HG02840 (cell line): Measurements from ENCODE around the gene GH2.
A peak's percentile ranks its signal among the peaks of the same experiment; 100 is the strongest.
"Not testable (repeated sequence)": the region's sequence is repeated elsewhere in the genome, so short reads cannot be mapped to it uniquely, and the experiment has no call there.

Experiments
- ATAC-seq: cut with Tn5 transposase; IDR thresholded peaks from one replicate; pipeline ENCODE4 v1.9.1; 2021; ENCODE audit warnings: mild to moderate bottlenecking, moderate library complexity, moderate number of reproducible peaks; ENCODE audit not compliant: unreplicated experiment, low FRiP score

The GH2 gene

DNA sequence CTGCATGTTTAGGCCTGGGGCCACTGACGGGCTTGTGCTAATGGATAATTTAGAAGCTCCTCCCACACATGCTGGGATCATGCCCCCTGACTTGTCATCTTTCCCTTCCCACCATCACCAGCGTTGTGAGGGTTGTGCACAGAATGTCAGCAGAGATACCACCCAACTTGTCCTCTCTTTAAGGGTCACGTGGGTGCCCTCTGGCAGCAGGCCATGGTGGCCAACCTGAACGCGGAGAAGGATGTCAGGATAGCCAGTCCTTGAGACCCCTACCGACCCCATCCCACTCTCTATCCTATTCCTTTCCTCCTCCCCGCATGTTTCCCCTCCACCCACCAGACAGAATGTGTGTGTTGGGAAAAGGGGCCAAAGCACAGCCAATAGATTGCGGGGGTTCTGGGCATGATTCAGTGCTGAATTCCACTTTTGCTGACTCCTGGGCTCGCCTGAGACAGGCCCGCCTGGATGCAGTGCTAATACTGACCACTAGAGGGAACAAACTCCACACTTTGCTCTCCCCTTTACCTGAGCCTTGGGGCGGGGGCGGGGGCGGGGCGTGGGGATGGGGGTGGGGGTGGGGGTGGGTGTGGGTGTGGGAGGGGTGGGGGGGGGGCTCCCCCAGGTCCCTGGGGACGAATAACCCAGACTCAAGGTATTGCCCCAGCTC lies at the start of gene GH2:
Gene GH2 (minus strand): TSS at position 10 of the 667 bp plus-strand sequence. CDS start 143 bp downstream, outside the sequence.
- no peak for ATAC-seq

DNA sequence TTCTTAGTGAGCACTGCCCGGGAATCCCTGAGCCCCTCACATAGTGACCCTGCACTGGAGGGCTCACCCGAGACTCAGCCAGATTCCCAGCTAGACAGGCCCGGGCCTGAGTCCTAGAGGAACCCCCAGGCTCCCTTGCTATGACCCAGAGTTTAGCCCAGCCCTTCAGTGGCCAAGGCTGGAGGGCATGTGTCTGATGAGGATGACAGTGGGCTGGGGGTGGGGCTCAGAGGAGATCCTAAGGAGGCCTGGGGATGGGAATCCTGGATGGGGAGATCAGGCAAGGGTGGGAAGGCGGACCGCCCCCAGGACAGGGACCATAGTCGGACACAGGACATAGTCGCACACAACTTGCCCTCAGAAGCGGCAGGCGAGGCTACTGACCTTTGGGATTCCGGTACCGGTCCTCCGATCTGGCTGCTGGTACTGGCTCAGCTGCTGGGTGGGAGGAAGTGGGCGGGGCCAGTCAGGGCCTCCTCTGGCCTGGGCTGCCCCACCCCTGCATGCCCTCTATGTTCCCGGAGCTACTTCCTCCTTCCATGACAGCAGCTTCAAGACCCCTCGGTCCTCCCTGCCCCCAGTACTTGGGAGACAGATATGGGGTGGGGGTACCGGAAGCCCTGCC lies 49.3 kb upstream of the GH2 start:
- peak; percentile 38 for ATAC-seq

DNA sequence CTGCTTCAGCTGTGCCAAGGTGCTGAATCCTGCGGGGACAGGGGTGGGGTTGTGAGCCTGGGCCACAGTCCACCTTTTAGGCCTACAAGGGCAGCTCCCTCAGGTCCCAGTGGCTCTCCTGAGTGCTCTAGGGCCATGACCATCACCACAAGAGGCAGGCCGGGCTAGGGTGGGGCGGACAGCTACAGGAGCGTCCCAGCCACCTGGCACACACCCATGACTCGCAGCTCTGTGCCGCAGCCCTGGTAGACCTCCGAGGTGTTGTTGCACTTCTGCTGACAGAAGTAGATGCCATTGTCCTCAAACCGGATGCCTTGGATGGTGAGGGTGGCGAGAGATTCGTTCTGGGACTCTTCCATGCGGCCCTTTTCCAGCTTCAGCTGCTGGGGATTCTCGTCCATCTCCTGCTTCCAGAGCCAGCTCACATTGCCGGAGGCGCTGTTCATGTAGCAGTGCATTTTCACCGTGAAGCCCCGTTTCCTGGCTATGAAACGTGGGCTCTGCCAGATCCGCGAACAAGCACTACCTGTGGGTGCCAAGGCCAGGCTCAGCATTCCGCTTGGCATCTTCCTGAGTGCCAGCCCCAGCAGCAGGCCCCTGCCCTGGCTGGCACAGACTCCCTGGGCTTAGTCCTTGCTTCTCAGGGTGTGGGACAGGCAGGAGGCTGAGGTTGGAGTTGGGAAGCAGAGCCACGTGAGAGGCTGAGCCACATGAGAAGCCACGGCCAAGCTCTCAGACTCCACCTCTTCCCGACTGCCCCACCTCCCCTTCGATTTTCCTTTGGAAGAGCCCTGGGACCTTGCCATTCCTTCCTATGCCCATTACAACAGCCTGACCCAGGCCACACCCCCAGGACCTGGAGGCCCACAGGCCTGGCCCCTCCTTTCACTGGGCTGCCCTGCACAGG lies 48.4 kb upstream of the GH2 start:
- ATAC-seq = no peak

DNA sequence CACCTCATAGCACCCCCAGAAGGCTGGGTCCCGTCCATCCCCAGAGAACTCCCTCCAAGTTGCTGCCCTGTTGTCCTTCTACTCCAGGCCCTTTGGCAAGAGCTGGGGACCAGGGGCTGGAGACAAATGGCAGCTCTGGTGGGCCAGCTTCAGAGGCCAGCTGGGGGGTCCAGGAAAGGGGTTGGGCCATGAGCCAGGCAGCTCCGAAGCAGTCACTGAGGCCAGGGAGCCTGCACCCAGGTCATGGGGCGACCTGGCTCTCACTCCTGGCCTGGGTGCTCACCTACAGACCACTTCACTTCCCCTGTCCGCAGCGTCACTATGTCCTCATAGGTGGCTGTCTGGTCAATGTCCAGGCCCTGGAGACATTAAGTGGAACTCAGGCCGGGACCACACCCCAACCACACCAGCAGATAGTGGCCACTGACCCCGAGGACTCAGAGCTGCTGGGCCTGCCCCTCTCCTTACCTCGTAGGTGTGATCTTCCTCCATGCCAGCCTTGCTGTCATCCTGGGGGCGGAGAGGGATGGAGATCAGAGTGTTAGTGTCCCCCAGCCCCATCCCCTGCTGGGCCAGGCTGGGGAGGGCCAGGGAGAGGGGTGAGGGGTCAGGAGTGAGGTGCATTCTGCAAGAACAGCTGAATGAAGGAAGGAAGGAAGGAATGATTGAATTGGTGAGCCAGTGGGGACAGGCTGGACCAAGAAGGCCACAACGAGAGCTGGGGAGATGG lies 47.4 kb upstream of the GH2 start:
- no peak for ATAC-seq

DNA sequence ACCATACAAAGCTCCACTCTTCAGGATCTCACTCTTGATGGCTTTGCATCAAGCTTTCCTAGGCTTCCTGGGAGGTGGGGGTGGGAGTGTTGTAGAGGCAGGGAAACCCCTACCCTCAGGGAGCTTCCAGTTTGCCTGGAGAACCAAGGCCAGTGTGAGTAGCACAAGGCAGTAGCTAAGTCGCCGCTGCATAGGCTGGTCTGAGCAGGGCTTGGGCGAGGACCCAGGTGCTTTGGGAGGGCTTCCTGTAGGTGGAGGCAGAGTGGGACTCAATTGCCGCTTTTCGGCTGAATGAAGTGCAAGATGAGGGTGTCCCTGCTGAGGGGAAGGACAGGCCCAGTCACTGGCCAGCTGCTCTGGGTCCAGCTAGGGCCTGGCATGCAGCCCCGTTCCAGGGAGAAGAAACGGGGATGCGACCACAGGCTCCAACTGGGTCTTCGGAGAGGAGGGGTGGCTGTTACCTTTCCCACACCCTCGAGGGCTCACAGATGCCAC lies 46.5 kb upstream of the GH2 start:
- no peak for ATAC-seq

DNA sequence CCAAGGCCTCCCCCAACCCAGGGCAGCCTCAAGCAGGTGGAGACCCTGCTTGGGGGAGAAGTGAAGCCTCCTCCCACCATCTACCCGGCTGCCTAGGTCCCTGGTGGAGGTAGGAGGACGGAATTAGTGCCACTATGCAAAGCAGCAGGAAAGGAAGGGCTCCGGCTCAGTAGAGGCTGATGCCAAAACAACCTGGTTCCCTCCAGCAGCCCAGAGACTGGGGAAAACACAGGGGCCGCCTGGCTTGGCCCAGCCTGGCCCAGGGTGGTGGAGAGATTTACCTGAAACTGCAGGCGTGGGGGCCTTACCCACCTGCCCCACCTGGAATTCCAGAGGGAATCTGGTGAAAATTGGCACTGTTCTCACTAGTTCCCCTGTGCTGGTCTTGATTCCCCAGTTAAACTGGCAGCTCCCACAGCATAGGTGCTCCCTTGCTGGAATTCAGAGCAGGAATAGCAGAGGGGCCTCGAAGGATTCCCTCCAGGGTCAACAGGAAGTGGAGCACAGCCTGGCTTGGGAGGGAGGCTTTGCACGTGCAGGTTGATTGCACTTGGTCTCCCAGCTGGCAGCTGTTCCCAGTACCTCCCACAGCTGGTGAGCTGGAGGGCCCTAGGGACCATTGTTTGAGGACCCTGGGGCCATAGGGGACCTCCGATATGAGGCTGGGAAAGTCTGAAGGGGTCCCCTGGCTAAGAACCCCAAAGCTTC lies 45.9 kb upstream of the GH2 start:
- ATAC-seq = no peak

DNA sequence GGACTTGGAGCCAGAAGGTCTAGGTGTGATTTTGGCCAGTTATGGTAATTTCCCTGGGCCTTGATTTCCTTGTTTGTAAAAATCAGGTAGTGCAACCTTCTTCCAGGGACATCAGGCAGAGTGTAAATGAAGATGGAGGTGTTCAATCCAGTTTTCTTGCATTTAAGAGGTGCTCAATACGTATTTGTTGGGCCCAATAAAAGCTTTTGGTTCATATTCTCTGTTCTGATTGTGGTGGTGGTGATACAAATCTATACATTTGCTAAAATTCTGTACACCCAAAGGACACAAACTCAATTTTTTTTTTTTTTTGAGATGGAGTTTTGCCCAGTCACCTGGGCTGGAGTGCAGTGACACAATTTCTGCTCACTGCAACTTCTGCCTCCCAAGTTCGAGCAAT lies 44.4 kb upstream of the GH2 start:
- ATAC-seq = no peak

DNA sequence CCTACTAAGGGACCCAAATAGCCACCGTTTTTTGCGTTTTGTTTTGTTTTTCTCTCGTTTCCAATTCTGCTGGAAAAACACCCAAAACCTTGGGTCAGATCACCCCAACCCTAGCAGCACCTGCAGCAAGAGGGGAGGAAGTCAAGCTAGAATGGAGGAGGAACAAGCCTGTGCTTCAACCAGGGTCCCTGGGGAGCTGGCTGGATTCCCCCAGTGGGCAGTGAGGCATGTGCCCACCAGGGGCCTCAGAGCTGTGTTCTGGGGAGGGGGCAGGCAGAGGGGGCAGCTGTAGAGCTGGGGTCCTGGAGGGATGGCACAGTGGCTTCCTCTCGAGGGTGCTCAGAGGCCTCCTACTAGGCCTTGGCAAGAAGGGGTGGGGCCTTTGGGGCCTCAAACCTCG lies 43.9 kb upstream of the GH2 start:
- no peak for ATAC-seq

DNA sequence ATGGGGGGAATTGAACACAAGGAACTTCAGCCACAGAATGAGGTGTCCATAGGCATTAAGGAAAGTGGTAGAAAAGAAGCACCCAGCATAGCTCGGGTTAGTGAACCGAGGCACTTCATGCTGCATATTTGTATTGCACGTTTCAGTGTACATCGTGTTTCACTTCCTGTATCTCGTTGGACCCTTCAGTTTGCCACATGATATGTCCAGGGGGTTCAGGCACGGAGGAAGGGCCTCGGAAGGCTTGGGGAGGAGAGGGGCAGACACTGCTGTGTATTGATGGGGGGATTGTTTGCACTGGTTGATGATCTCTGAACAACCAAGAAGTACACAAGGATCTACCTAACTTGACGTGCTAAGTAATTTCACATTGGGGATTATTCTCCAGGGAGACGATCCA lies 40.7 kb upstream of the GH2 start:
- ATAC-seq = not testable (repeated sequence)

DNA sequence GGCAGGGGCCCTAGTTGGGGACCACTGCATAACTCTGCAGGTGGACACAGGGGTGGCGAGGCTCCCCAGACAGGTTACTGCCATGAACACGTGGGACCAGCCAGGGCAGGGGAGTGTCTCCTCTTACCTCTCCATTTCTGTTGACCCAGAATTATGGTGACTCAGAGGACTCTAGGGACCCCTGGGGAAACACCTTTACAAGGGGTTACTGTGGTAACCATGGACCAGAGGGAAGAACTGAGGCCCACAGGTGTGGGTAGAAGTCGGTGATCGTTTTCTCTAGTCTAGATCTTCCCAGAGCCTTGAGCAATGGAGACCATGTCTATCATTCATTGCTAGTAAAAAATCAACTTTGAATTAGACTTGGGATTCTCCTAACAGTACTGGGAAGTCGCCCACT lies 39.0 kb upstream of the GH2 start:
- ATAC-seq = not testable (repeated sequence)

DNA sequence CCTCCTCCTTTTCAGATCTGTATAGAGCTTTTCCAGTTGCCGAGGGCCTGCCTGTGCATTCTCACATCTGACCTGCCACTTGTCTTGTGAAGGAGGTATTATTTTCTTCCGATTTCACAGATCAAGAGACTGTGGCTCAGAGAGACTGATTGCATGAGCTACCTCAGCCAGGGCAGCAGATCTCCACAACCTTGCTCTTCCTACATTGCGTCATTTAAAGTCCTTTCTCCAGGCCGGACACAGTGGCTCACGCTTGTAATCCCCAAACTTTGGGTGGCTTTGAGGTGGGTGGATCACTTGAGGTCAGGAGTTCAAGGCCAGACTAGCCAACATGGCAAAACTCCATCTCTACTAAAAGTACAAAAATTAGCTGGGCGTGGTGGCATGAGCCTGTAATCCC lies 38.3 kb upstream of the GH2 start:
- ATAC-seq = not testable (repeated sequence)

DNA sequence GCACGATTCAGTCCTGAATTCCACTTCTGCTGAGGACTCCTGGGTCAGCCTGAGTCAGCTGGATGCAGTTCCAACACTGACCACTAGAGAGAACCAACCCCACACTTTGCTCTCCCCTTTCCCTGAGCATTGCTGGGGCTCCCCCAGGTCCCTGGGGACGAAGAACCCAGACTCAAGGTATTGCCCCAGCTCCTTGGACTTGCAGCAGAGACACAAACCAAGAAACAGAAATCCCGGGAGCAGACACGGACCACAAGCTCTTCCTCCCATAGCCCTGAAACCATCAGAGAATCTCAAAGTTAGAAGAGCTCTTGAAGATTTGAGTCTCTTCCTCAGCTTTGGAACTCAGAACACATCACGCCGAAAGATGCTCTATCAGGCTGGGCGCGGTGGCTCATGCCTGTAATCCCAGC lies 37.6 kb upstream of the GH2 start:
- peak; percentile 50 for ATAC-seq

DNA sequence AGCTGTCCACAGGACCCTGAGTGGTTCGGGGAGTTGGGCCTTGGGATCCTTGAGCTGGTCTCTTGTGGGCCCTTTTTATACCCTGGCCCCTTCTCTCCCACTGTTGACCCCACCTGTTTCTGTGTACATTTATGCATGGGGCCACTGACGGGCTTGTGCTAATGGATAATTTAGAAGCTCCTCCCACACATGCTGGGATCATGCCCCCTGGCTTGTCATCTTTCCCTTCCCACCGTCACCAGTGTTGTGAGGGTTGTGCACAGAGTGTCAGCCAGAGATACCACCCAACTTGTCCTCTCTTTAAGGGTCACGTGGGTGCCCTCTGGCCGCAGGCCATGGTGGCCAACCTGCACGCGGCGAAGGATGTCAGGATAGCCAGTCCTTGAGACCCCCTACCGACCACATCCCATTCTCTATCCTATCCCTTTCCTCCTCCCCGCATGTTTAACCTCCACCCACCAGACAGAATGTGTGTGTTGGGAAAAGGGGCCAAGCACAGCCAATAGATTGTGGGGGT lies 37.1 kb upstream of the GH2 start, which contains the start of gene GH1:
Gene GH1 (minus strand): TSS at position 51 of the 517 bp plus-strand sequence. CDS start 63 bp downstream, outside the sequence.
- ATAC-seq = not testable (repeated sequence)

DNA sequence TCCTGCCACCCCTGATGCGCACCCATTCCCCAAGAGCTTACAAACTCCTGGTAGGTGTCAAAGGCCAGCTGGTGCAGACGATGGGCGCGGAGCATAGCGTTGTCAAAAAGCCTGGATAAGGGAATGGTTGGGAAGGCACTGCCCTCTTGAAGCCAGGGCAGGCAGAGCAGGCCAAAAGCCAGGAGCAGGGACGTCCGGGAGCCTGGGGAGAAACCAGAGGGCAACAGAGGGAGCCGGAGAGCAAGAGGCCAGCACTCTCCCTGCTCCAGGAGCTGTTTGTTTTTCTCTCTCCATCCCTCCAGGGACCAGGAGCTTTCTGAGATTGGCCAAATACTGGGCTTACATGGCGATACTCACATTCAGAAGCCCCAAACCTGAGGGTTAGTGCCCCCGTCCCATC lies 36.6 kb upstream of the GH2 start:
- no peak for ATAC-seq

DNA sequence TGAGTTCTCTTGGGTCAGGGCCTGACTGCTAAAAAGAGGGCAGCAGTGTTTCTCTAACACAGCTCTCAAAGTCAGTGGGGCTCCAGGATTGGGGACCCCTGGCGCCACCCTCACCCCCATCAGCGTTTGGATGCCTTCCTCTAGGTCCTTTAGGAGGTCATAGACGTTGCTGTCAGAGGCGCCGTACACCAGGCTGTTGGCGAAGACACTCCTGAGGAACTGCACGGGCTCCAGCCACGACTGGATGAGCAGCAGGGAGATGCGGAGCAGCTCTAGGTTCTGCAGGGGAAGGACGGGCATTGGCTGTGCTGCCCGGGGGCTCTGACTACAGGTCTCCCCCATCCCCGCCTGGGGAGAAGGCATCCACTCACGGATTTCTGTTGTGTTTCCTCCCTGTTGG lies 35.9 kb upstream of the GH2 start:
- no peak for ATAC-seq

DNA sequence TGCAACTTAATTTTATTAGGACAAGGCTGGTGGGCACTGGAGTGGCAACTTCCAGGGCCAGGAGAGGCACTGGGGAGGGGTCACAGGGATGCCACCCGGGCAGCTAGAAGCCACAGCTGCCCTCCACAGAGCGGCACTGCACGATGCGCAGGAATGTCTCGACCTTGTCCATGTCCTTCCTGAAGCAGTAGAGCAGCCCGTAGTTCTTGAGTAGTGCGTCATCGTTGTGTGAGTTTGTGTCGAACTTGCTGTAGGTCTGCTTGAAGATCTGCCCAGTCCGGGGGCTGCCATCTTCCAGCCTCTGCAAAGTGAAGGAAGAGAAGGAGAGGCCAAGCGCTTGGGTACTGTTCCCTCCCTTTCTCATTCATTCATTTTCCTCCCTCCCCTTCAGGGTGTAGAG lies 35.5 kb upstream of the GH2 start:
- ATAC-seq = not testable (repeated sequence)

DNA sequence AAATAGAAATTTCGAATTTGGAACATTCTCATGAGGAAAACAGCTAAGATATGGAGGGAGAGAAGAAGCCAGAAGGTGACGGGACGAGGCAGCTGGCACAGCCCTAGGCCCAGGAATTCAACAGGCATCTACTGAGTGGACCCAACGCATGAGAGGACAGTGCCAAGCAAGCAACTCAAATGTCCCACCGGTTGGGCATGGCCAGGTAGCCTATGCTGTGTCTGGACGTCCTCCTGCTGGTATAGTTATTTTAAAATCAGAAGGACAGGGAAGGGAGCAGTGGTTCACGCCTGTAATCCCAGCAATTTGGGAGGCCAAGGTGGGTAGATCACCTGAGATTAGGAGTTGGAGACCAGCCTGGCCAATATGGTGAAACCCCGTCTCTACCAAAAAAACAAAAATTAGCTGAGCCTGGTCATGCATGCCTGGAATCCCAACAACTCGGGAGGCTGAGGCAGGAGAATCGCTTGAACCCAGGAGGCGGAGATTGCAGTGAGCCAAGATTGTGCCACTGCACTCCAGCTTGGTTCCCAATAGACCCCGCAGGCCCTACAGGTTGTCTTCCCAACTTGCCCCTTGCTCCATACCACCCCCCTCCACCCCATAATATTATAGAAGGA lies 34.9 kb upstream of the GH2 start:
- no peak for ATAC-seq

DNA sequence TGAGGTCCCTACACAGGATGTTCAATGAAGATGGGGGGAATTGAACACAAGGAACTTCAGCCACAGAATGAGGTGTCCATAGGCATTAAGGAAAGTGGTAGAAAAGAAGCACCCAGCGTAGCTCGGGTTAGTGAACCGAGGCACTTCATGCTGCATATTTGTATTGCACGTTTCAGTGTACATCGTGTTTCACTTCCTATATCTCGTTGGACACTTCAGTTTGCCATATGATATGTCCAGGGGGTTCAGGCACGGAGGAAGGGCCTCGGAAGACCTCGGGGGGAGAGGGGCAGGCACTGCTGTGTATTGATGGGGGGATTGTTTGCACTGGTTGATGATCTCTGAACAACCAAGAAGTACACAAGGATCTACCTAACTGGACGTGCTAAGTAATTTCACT lies 34.0 kb upstream of the GH2 start:
- not testable (repeated sequence) for ATAC-seq

DNA sequence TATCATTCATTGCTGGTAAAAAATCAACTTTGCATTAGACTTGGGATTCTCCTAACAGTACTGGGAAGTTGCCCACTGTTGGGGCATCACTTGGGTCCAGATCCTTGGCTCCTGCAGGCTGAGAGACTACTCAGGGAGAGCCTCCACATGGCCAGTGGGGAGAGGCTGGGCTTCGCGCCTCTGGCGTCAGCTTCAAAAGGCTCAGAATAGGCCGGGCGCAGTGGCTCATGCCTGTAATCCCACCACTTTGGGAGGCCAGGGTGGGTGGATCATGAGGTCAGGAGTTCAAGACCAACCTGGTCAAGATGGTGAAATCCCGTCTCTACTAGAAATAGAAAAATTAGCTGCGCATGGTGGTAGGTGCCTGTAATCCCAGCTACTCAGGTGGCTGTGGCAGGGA lies 32.7 kb upstream of the GH2 start:
- ATAC-seq = no peak
